Suprapubic skin (tissue), 4 donors: ENCODE measurements around the gene DDX10. TPM values are rescaled to one million over a fixed set of nuclear protein-coding genes. Genes with fewer than 3 reads are reported as not detected.

Experiments
- DNase-seq, 2 donors: peaks; one replicate each; pipeline ENCODE4 v3.0.0-alpha.2; 2019; ENCODE audit warnings: low spot score in 2 of 2
- H3K27ac ChIP-seq: fragments of 200-600 bp; sonication (generic); one replicate; pipeline ENCODE4 v1.5.1; 2019
- H3K27me3 ChIP-seq: fragments of 200-600 bp; sonication (generic); one replicate; pipeline ENCODE4 v1.5.1; 2019
- H3K36me3 ChIP-seq: fragments of 200-600 bp; sonication (generic); one replicate; pipeline ENCODE4 v1.5.1; 2019
- H3K4me1 ChIP-seq: fragments of 200-600 bp; sonication (generic); one replicate; pipeline ENCODE4 v1.5.1; 2019
- H3K4me3 ChIP-seq: fragments of 200-600 bp; sonication (generic); one replicate; pipeline ENCODE4 v1.5.1; 2019; ENCODE audit warnings: mild to moderate bottlenecking
- H3K9me3 ChIP-seq: fragments of 200-600 bp; sonication (generic); one replicate; pipeline ENCODE4 v1.5.1; 2019
- EP300 ChIP-seq: sonication (generic); formaldehyde crosslinking; IDR thresholded peaks from one replicate; pipeline ENCODE4 v1.6.1; 2017; ENCODE audit warnings: antibody characterized with exemption
- POLR2A ChIP-seq, 2 donors: fragments of 450-650 bp; IDR thresholded peaks; one replicate each; pipeline ENCODE4 v1.6.1; 2017; ENCODE audit warnings: antibody characterized with exemption in 2 of 2, mild to moderate bottlenecking in 2 of 2, moderate library complexity in 2 of 2
- POLR2AphosphoS5 ChIP-seq, 3 donors: sonication (generic); formaldehyde crosslinking; IDR thresholded peaks; one replicate each; pipeline ENCODE4 v1.6.1; 2017; ENCODE audit warnings: antibody characterized with exemption in 3 of 3
- WGBS: methylation state at CpG from one replicate; pipeline ENCODE4 v1.1.5; 2018; 5-methylcytosine and 5-hydroxymethylcytosine counted together
- total RNA-seq, 4 donors: library from RNA; depleted of rRNA; stranded (reverse); fragments of >200 nt; gene quantifications; one replicate each; pipeline ENCODE4 v1.1.0, GENCODE V29; 2016
- TF ChIP-seq, protein P1 (sequence below), 2 donors: fragments of 200-600 bp in 1 of 2; fragments of 450-650 bp in 1 of 2; sonication (generic) in 1 of 2; IDR thresholded peaks; one replicate each; pipeline ENCODE4 v1.5.1; 2016 to 2019; ENCODE audit warnings: antibody characterized with exemption in 2 of 2, mild to moderate bottlenecking in 1 of 2, moderate library complexity in 1 of 2

The DDX10 gene
- total RNA-seq, 4 donors from 2014 or later: 21.9 to 30.7 (median 27.2) TPM

DNA sequence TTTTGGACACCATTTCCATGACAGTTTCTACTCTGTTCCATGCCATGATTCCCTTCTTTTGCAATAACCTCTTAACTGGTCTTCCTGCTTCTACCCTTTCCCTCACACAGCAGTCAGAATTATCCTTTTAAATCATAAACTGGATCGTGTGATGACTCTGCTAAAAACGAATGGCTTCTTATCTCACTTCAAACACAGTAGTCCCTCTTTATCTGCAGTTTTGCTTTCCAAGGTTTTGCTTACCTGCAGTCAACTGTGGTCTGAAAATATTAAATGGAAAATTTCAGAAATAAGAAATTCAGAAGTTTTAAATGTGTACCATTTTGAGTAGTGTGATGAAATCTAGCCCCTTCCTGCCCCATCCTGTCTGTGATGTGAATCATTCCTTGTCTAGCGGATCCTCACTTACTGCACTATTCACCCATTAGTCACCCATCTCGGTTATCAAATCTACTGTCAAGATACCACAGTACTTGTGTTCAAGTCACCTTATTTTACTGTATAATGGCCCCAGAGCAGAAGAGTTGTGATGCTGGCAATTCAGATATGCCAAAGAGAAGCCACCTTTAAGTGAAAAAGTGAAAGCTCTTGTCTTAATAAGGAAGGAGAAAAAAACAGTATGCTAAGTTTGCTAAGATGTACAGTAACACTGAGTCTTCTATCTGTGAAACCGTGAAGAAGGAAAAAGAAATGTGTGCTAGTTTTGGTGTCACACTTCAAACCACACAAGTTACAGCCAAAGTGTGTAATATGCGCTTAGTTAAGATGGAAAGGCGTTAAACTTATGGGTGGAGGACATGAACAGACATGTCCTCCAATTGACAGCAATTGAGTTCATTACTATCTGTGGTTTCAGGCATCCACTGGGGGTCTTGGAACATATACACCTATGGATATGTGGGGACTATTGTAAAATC, 283.0 kb downstream of the DDX10 start:
- no peak for DNase-seq
- Histone ChIP-seq H3K4me1 (peaks cover 9% of the 10 kb centered on the region), H3K36me3 (no peaks in the 10 kb centered on the region), H3K27ac (no peak overlapping the region), H3K9me3 (no peaks in the 10 kb centered on the region), H3K27me3 (no peaks in the 10 kb centered on the region), H3K4me3 (no peak overlapping the region)
- WGBS: 89% methylated on average over 7 of the region's 7 CpGs
- no peak for TF ChIP-seq EP300
- no peak for TF ChIP-seq POLR2AphosphoS5 (IDR thresholded peaks at IDR 0.05)
- no peak for TF ChIP-seq POLR2A (IDR thresholded peaks at IDR 0.05)
- TF ChIP-seq, protein P1, sequence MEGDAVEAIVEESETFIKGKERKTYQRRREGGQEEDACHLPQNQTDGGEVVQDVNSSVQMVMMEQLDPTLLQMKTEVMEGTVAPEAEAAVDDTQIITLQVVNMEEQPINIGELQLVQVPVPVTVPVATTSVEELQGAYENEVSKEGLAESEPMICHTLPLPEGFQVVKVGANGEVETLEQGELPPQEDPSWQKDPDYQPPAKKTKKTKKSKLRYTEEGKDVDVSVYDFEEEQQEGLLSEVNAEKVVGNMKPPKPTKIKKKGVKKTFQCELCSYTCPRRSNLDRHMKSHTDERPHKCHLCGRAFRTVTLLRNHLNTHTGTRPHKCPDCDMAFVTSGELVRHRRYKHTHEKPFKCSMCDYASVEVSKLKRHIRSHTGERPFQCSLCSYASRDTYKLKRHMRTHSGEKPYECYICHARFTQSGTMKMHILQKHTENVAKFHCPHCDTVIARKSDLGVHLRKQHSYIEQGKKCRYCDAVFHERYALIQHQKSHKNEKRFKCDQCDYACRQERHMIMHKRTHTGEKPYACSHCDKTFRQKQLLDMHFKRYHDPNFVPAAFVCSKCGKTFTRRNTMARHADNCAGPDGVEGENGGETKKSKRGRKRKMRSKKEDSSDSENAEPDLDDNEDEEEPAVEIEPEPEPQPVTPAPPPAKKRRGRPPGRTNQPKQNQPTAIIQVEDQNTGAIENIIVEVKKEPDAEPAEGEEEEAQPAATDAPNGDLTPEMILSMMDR (IDR thresholded peaks at IDR 0.05): no peak

DNA sequence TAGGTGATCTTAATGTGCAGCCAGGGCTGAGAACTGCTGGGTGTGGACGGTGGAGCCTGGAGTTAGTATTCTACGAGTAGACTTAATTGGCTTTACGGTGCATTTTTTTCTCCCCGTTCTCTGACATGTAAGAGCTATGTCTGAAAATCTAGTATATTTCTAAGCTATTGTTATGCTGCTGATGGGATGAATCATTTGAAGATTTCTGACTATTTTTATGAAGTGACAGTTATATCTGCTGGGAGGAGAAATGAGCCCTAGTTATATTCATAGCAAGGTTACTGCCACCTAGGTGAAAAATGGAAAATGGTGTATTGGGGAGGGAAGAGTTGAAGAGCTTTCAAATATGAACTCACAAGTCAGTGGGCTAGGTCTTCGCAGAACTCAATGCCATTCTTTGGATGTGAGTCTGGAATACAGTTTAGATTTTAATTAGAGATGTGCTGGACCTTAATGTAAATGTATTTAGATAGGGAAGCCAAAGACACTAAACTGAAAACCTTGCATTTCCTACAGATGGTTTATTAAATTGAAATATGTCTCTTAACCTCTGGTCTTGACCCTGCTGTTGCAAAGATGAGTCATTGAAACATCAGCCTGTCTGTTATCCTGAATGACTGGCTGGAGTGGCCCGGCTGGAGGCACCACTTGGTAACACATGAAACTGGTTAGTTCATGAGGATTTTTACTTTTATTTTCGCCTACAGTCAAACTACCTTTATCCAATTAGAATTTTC, 293.7 kb downstream of the DDX10 start:
- TF ChIP-seq POLR2A (IDR thresholded peaks at IDR 0.05): no peak
- DNase-seq: no peak
- Histone ChIP-seq H3K9me3 (no peaks in the 10 kb centered on the region), H3K36me3 (no peaks in the 10 kb centered on the region), H3K27ac (no peak overlapping the region), H3K27me3 (no peaks in the 10 kb centered on the region), H3K4me1 (no peaks in the 10 kb centered on the region), H3K4me3 (no peak overlapping the region)
- WGBS: 79% methylated on average over 7 of the region's 7 CpGs

DNA sequence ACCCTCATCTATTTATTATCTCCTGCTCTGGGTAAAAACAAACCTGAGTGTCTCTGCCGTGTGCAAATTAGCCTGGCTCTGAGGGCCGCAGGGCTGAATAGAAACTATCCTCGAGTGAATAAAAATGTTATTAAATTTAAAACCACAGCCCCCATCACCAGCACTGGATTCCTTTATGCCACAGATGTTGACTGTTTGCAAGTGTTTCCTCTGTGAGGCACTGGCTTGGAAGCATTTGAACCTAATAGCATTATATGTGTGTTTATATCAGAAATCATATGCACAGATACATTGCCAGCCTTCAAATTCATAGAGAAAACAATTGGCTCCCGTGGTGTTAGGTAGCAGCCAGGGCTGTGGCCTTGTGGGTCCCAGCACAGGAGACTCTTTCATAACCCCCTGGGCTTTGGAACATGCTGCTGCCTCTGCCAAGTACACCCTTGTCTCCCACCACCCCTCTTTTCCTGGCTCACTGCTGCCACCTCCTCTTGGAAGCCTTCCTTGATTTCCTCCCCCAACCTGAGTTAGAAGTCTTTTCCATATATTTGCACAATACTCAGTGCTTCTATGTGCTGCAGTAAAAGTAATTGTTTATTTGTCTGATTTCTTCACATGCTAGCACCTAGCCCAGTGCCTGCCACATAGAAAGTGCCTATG, 294.4 kb downstream of the DDX10 start:
- 57% methylated on average over 4 of the region's 4 CpGs for WGBS
- Histone ChIP-seq H3K4me1 (no peaks in the 10 kb centered on the region), H3K4me3 (no peak overlapping the region), H3K27ac (no peak overlapping the region), H3K27me3 (no peaks in the 10 kb centered on the region), H3K9me3 (no peaks in the 10 kb centered on the region), H3K36me3 (no peaks in the 10 kb centered on the region)
- no peak for TF ChIP-seq POLR2AphosphoS5 (IDR thresholded peaks at IDR 0.05)
- TF ChIP-seq, protein P1 (IDR thresholded peaks at IDR 0.05): no peak
- TF ChIP-seq EP300: no peak
- no peak for DNase-seq

DNA sequence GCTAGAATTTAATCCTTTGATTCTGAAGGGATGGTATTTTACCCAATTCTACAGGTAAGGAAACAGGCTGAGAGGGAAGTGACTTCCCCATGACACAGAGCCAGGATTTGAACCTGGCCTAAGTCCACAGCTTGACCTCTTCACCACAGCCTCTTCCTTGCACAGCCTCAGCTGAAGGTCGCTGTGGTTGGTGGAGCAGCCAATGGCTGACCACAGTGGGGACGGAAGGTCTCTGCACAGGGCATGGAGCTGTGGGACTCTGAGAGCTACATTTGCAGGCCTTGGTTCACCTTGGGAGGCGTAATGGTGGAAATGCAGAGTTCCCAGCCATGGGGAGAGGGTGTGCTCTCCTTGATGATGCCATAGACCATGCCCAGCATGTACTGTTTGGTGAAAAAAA, 295.0 kb downstream of the DDX10 start:
- Histone ChIP-seq H3K4me1 (no peaks in the 10 kb centered on the region), H3K27me3 (no peaks in the 10 kb centered on the region), H3K9me3 (no peaks in the 10 kb centered on the region), H3K27ac (no peak overlapping the region), H3K4me3 (no peak overlapping the region), H3K36me3 (no peaks in the 10 kb centered on the region)
- TF ChIP-seq POLR2AphosphoS5 (IDR thresholded peaks at IDR 0.05) (no peak), POLR2A (IDR thresholded peaks at IDR 0.05) (no peak), EP300 (no peak)
- TF ChIP-seq, protein P1 (IDR thresholded peaks at IDR 0.05): no peak
- WGBS: 94% methylated on average over 3 of the region's 3 CpGs
- no peak for DNase-seq

DNA sequence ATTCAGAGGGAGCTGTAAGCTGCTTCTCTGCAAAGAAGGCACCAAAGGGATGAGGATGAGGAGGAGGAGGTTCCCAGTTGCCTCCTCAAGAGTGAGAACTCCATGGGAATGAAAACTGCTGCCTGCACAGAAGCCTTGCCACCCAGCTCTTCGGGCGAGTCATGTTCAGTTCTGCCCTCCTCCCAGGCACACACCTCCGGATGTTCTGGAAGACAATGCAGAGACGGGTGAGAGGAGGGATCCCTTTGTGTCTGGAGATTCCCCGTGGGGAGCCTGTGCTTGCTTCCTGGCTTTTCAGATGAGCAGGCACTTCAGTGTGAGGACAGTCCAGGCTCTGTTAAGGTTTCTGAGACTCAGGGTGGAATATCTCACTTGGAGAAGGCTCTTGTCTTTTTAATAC, 295.6 kb downstream of the DDX10 start:
- TF ChIP-seq, protein P1 (IDR thresholded peaks at IDR 0.05): no peak
- TF ChIP-seq POLR2AphosphoS5 (IDR thresholded peaks at IDR 0.05): no peak
- TF ChIP-seq POLR2A (IDR thresholded peaks at IDR 0.05): no peak
- no peak for TF ChIP-seq EP300
- WGBS: 80% methylated on average over 5 of the region's 5 CpGs
- Histone ChIP-seq H3K27ac (no peak overlapping the region), H3K4me1 (no peaks in the 10 kb centered on the region), H3K4me3 (no peak overlapping the region), H3K27me3 (no peaks in the 10 kb centered on the region), H3K9me3 (no peaks in the 10 kb centered on the region), H3K36me3 (no peaks in the 10 kb centered on the region)
- no peak for DNase-seq
